Fibroblast of lung (primary cell): ENCODE data around the gene PTPRN. TPM values are rescaled to one million over a fixed set of nuclear protein-coding genes. Genes with fewer than 3 reads are reported as not detected.

ENCODE experiments used
- DNase-seq, 2 donors: peaks; one replicate each; pipeline versions ENCODE4 v3.0.0 to v3.0.0-alpha.2; 2010; ENCODE audit warnings: low read depth in 2 of 2
- H2AFZ ChIP-seq: 2 replicates; pipeline ENCODE4 v1.5.1; 2012; ENCODE audit warnings: low read length, control low read depth, inconsistent platforms
- H3K27ac ChIP-seq: 2 replicates; pipeline ENCODE4 v1.5.1; 2011; ENCODE audit warnings: low read length, control low read depth; ENCODE audit not compliant: insufficient read depth
- H3K27me3 ChIP-seq: 2 replicates; pipeline ENCODE4 v1.5.1; 2011; ENCODE audit warnings: mild to moderate bottlenecking, low read length; ENCODE audit not compliant: control insufficient read depth, insufficient read depth
- H3K36me3 ChIP-seq: 2 replicates; pipeline ENCODE4 v1.5.1; 2011; ENCODE audit warnings: low read length; ENCODE audit not compliant: control insufficient read depth, insufficient read depth
- H3K4me1 ChIP-seq: 2 replicates; pipeline ENCODE4 v1.5.1; 2011; ENCODE audit warnings: low read length; ENCODE audit not compliant: control insufficient read depth, insufficient read depth; ENCODE audit errors: extremely low read depth
- H3K4me2 ChIP-seq: 2 replicates; pipeline ENCODE4 v1.5.1; 2011; ENCODE audit warnings: low read length, control low read depth; ENCODE audit not compliant: insufficient read depth; ENCODE audit errors: extremely low read depth
- H3K4me3 ChIP-seq, 4 experiments: fragments of 200-600 bp in 1 of 4; sonication (generic) in 1 of 4; replicated peaks in 1 of 4; 2 replicates each; pipeline ENCODE4 v1.5.1; 2011 to 2016; ENCODE audit warnings: low read length in 4 of 4, low read depth in 3 of 4, mild to moderate bottlenecking in 3 of 4, control low read depth in 2 of 4, inconsistent platforms in 1 of 4, mixed read lengths in 1 of 4; ENCODE audit not compliant: insufficient read depth in 1 of 4; ENCODE audit errors: control extremely low read depth in 1 of 4
- H3K79me2 ChIP-seq: 2 replicates; pipeline ENCODE4 v1.5.1; 2012; ENCODE audit warnings: mild to moderate bottlenecking, low read length, inconsistent platforms; ENCODE audit not compliant: control insufficient read depth, insufficient read depth
- H3K9ac ChIP-seq: 2 replicates; pipeline ENCODE4 v1.5.1; 2011; ENCODE audit warnings: mild to moderate bottlenecking, low read length, control low read depth; ENCODE audit not compliant: insufficient read depth
- H3K9me3 ChIP-seq: 2 replicates; pipeline ENCODE4 v1.5.1; 2012; ENCODE audit warnings: low read depth, low read length; ENCODE audit not compliant: control insufficient read depth, insufficient read depth
- H4K20me1 ChIP-seq: 2 replicates; pipeline ENCODE4 v1.5.1; 2011; ENCODE audit warnings: low read length; ENCODE audit not compliant: control insufficient read depth, insufficient read depth; ENCODE audit errors: extremely low read depth
- CTCF ChIP-seq, 2 donors: IDR thresholded peaks in 1 of 2; conservative IDR thresholded peaks in 1 of 2; 1 replicate in 1 of 2; 2 replicates in 1 of 2; pipeline ENCODE4 v1.5.1; 2011 to 2012; ENCODE audit warnings: low read length in 2 of 2, control low read depth in 1 of 2, inconsistent platforms in 1 of 2, low read depth in 1 of 2, mild to moderate bottlenecking in 1 of 2
- EZH2 ChIP-seq: IDR thresholded peaks from 2 replicates; pipeline ENCODE4 v1.5.1; 2012; ENCODE audit warnings: low read length, control low read depth, mild to moderate bottlenecking; ENCODE audit errors: missing control alignments
- polyA plus RNA-seq, 2 donors: library from polyadenylated mRNA; depleted of rRNA in 1 of 2; stranded (reverse) in 1 of 2; unstranded in 1 of 2; fragments of >200 nt; gene quantifications; 2 replicates each; pipeline ENCODE4 v1.2.1, GENCODE V29; 2011 to 2012; ENCODE audit warnings: missing spikeins in 1 of 2
- total RNA-seq: library from RNA; depleted of rRNA; stranded (reverse); fragments of >200 nt; gene quantifications from 2 replicates; pipeline ENCODE4 v1.2.1, GENCODE V29; 2014

Gene PTPRN
- total and polyA plus RNA-seq, 2 donors (not counting 1 experiment from before 2014, with no cell fraction given), result 0.28 to 3.5 TPM

- peaks cover 15% of the 10 kb centered on the region for H3K27me3 ChIP-seq
- H4K20me1 ChIP-seq, result no peaks in the 10 kb centered on the region
- H3K9me3 ChIP-seq, result no peaks in the 10 kb centered on the region
- H3K27ac ChIP-seq, result no peak overlapping the region
- no peaks in the 10 kb centered on the region for H3K79me2 ChIP-seq
- no peaks in the 10 kb centered on the region for H3K36me3 ChIP-seq
- no peaks in the 10 kb centered on the region for H3K4me1 ChIP-seq
- H3K4me3 ChIP-seq, result no peak overlapping the region
- no peak overlapping the region for H3K9ac ChIP-seq
- DNase-seq, result no peak
- H3K4me2 ChIP-seq, result no peak overlapping the region
- no peak overlapping the region for H2AFZ ChIP-seq
- TF ChIP-seq EZH2 (no peak), CTCF (conservative IDR thresholded peaks at IDR 0.05 in 1 of 2, IDR thresholded peaks at IDR 0.05 in 1 of 2; ENCODE audit: low read depth in 1 of 2, low read length in 2 of 2) (no peak)
Observed at GRCh38 chr2:219302412-219302968, 6.7 kb downstream of the PTPRN start.

- Histone ChIP-seq H3K79me2 (no peaks in the 10 kb centered on the region), H3K27ac (no peak overlapping the region), H3K4me1 (no peaks in the 10 kb centered on the region), H3K4me2 (no peak overlapping the region), H3K4me3 (no peak overlapping the region), H4K20me1 (no peaks in the 10 kb centered on the region), H3K27me3 (peaks cover 15% of the 10 kb centered on the region), H3K36me3 (no peaks in the 10 kb centered on the region), H3K9ac (no peak overlapping the region), H2AFZ (no peak overlapping the region), H3K9me3 (no peaks in the 10 kb centered on the region)
- TF ChIP-seq EZH2 (no peak), CTCF (conservative IDR thresholded peaks at IDR 0.05 in 1 of 2, IDR thresholded peaks at IDR 0.05 in 1 of 2; ENCODE audit: low read depth in 1 of 2, low read length in 2 of 2) (no peak)
- DNase-seq, result no peak
Observed at GRCh38 chr2:219300022-219300421, 9.2 kb downstream of the PTPRN start.

GRCh38 chr2:219299372-219299760, 9.8 kb downstream of the PTPRN start:
- Histone ChIP-seq H3K79me2 (no peaks in the 10 kb centered on the region), H3K9me3 (no peaks in the 10 kb centered on the region), H4K20me1 (no peaks in the 10 kb centered on the region), H3K27me3 (peaks cover 15% of the 10 kb centered on the region), H3K4me3 (no peak overlapping the region), H3K36me3 (no peaks in the 10 kb centered on the region), H3K9ac (no peak overlapping the region), H3K4me1 (peaks cover 2% of the 10 kb centered on the region), H3K4me2 (no peak overlapping the region), H2AFZ (no peak overlapping the region), H3K27ac (no peak overlapping the region)
- DNase-seq, result no peak
- TF ChIP-seq EZH2 (no peak), CTCF (conservative IDR thresholded peaks at IDR 0.05 in 1 of 2, IDR thresholded peaks at IDR 0.05 in 1 of 2; ENCODE audit: low read depth in 1 of 2, low read length in 2 of 2) (no peak)
